DOHH2 (cell line): ENCODE results near the gene PIAS1.

ENCODE experiments used
- CTCF ChIP-seq: fragments of 200-600 bp; sonication (generic); IDR thresholded peaks from one replicate; pipeline ENCODE4 v1.5.1; 2014; ENCODE audit warnings: antibody characterized with exemption, mild to moderate bottlenecking, low read depth, low read length; ENCODE audit not compliant: poor library complexity, severe bottlenecking
- EZH2phosphoT487 ChIP-seq: fragments of 200-600 bp; sonication (generic); IDR thresholded peaks from 2 replicates; pipeline ENCODE4 v1.6.1; 2017; ENCODE audit warnings: borderline replicate concordance, mild to moderate bottlenecking, antibody characterized with exemption, low read length, moderate library complexity, mixed read lengths

GRCh38 chr15:68103603-68104002 lies 49.5 kb downstream of the PIAS1 start:
- TF ChIP-seq CTCF (no peak), EZH2phosphoT487 (no peak)
